BJ (cell line): ENCODE results near the gene CA5A. TPM values are rescaled to one million over a fixed set of nuclear protein-coding genes. Genes with fewer than 3 reads are reported as not detected.
A peak's percentile ranks its signal among the peaks of the same experiment; 100 is the strongest.
"Not testable (repeated sequence)": the region's sequence is repeated elsewhere in the genome, so short reads cannot be mapped to it uniquely, and the experiment has no call there.

Source experiments
- CTCF ChIA-PET: fragments of 350-600 bp; formaldehyde crosslinking; extraction: SDS; loops from one replicate; lab custom pipeline; 2021; ENCODE audit warnings: antibody characterized with exemption, inconsistent platforms; lab: Yijun Ruan, JAX
- POLR2A ChIA-PET: fragments of 300-600 bp; sonication (Branson Sonifier 250); formaldehyde crosslinking; extraction: SDS; loops from one replicate; lab custom pipeline; 2021; ENCODE audit warnings: antibody characterized with exemption; lab: Charles Lee
- DNase-seq: peaks from one replicate; pipeline ENCODE4 v3.0.0-alpha.2; 2011; ENCODE audit warnings: low read depth
- H3K27me3 ChIP-seq: 2 replicates; pipeline ENCODE4 v1.6.0; 2011; ENCODE audit warnings: low read length; ENCODE audit not compliant: control insufficient read depth, insufficient read depth
- H3K36me3 ChIP-seq: 2 replicates; pipeline ENCODE4 v1.5.1; 2011; ENCODE audit warnings: low read length; ENCODE audit not compliant: control insufficient read depth, insufficient read depth
- H3K4me3 ChIP-seq: 2 replicates; pipeline ENCODE4 v1.5.1; 2011; ENCODE audit warnings: low read depth, mild to moderate bottlenecking, control low read depth, low read length
- polyA plus RNA-seq: library from polyadenylated mRNA; depleted of rRNA; stranded (reverse); fragments of >200 nt; gene quantifications from 2 replicates; pipeline ENCODE4 v1.2.3, GENCODE V29; 2011
- TF ChIP-seq, protein P1 (sequence below): IDR thresholded peaks from 2 replicates; pipeline ENCODE4 v1.5.1; 2011; ENCODE audit warnings: low read depth, mild to moderate bottlenecking, control low read depth, inconsistent platforms, low read length, moderate library complexity; ENCODE audit not compliant: insufficient read depth

CA5A gene
- polyA plus RNA-seq, 1 experiment = not detected

GRCh38 chr16:87911106-87911763 is 25.1 kb downstream of the CA5A start:
- POLR2A ChIA-PET, H3K27me3 ChIP-seq, H3K4me3 ChIP-seq, H3K36me3 ChIP-seq: not testable (repeated sequence)
- peak; percentile 36 for DNase-seq
- CTCF ChIA-PET = interaction anchor here (1.6 to 3.6 kb wide), 5 partner anchors 40 to 141 kb away, joined by 4 to 39 read pairs (median 10); no protein-coding TSS in a partner anchor

- H3K27me3 ChIP-seq, DNase-seq, POLR2A ChIA-PET, H3K36me3 ChIP-seq, H3K4me3 ChIP-seq: not testable (repeated sequence)
- CTCF ChIA-PET = interaction anchor here (0.8 to 3.6 kb wide), 14 partner anchors 9 to 139 kb away, joined by 3 to 39 read pairs (median 4); no protein-coding TSS in a partner anchor
- TF ChIP-seq, protein P1, sequence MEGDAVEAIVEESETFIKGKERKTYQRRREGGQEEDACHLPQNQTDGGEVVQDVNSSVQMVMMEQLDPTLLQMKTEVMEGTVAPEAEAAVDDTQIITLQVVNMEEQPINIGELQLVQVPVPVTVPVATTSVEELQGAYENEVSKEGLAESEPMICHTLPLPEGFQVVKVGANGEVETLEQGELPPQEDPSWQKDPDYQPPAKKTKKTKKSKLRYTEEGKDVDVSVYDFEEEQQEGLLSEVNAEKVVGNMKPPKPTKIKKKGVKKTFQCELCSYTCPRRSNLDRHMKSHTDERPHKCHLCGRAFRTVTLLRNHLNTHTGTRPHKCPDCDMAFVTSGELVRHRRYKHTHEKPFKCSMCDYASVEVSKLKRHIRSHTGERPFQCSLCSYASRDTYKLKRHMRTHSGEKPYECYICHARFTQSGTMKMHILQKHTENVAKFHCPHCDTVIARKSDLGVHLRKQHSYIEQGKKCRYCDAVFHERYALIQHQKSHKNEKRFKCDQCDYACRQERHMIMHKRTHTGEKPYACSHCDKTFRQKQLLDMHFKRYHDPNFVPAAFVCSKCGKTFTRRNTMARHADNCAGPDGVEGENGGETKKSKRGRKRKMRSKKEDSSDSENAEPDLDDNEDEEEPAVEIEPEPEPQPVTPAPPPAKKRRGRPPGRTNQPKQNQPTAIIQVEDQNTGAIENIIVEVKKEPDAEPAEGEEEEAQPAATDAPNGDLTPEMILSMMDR = peak; percentile 92
Observed at GRCh38 chr16:87909203-87909935, 27.0 kb downstream of the CA5A start.

- POLR2A ChIA-PET, H3K27me3 ChIP-seq, H3K36me3 ChIP-seq, H3K4me3 ChIP-seq, DNase-seq: not testable (repeated sequence)
- CTCF ChIA-PET = interaction anchor here (0.6 to 3.6 kb wide), 8 partner anchors 10 to 605 kb away, joined by 3 to 39 read pairs (median 4); no protein-coding TSS in a partner anchor
Observed at GRCh38 chr16:87908101-87908500, 28.2 kb downstream of the CA5A start.

GRCh38 chr16:87905521-87905920 is 30.8 kb downstream of the CA5A start:
- H3K4me3 ChIP-seq, DNase-seq, H3K36me3 ChIP-seq, POLR2A ChIA-PET, H3K27me3 ChIP-seq: not testable (repeated sequence)
- CTCF ChIA-PET = interaction anchor here (0.9 to 2.4 kb wide), 5 partner anchors 33 to 126 kb away, joined by 4 to 16 read pairs (median 4); no protein-coding TSS in a partner anchor

GRCh38 chr16:87904963-87905362 is 31.4 kb downstream of the CA5A start:
- POLR2A ChIA-PET = not testable (repeated sequence)

GRCh38 chr16:87900489-87900888 is 35.8 kb downstream of the CA5A start:
- H3K27me3 ChIP-seq, POLR2A ChIA-PET, H3K4me3 ChIP-seq, DNase-seq, H3K36me3 ChIP-seq: not testable (repeated sequence)
- CTCF ChIA-PET = interaction anchor here (1.1 to 2.8 kb wide), 4 partner anchors 10 to 121 kb away, joined by 3 to 8 read pairs (median 6); no protein-coding TSS in a partner anchor

More at GRCh38 chr16:87904963-87905362, 31.4 kb downstream of the CA5A start:
- H3K36me3 ChIP-seq, DNase-seq, H3K27me3 ChIP-seq, H3K4me3 ChIP-seq: not testable (repeated sequence)
- CTCF ChIA-PET = interaction anchor here (1.8 to 2.4 kb wide), 2 partner anchors 55 to 126 kb away, joined by 6 to 16 read pairs; no protein-coding TSS in a partner anchor

DNA sequence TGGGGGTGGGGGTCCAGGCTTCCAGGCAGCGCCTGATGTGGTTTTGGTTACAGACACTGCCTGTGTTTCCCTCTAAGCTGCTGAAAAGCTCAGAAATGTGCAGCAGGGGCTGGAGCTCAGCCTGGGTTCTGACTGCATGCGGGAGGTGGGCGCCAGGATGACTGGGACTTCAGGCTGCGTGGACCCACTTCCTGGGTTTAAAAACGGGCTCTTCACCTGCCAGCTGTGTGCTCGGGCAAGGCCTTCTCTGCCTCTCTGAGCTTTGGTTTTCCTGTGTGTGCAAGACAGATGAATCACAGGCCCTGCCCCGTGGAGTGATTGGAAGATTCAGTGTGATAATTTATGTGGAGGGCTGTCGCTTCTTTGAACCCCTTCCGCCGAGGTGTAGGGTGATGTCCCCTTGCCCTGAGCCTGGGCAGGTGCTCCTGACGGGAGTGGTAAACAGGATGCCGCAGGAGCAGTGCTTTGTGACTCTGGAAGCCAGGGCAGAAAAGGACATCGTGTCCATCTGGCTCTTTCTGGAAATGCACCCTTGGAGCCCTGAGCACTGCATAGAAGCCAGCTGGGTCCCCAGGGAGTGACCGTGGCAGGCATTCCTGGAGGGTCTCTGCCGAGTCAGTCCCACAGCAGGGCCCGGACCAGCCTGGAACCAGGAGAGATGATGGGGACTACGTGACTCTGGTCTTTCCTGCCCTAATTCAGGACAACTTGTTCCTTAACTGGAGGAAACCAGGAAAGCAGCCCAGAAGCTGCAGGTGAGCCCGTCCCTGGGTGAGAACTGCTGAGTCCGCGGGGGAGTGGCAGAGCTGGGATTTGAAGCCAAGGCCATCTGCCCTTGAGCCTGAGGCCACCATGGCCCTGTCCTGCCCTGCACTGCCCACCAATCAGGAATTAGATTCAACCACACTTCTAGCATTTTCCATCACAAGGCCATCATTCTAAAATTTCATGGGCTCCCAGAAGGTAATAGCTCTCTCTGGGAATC is 38.5 kb downstream of the CA5A start:
- CTCF ChIA-PET = interaction anchor here (1.2 to 2.8 kb wide), 3 partner anchors 10 to 119 kb away, joined by 3 to 8 read pairs (median 5); no protein-coding TSS in a partner anchor
- no peak for DNase-seq
- TF ChIP-seq, protein P1 = no peak
- POLR2A ChIA-PET = no interaction called here
- Histone ChIP-seq H3K27me3 (no peaks in the 10 kb centered on the region), H3K36me3 (no peaks in the 10 kb centered on the region), H3K4me3 (no peak overlapping the region)

DNA sequence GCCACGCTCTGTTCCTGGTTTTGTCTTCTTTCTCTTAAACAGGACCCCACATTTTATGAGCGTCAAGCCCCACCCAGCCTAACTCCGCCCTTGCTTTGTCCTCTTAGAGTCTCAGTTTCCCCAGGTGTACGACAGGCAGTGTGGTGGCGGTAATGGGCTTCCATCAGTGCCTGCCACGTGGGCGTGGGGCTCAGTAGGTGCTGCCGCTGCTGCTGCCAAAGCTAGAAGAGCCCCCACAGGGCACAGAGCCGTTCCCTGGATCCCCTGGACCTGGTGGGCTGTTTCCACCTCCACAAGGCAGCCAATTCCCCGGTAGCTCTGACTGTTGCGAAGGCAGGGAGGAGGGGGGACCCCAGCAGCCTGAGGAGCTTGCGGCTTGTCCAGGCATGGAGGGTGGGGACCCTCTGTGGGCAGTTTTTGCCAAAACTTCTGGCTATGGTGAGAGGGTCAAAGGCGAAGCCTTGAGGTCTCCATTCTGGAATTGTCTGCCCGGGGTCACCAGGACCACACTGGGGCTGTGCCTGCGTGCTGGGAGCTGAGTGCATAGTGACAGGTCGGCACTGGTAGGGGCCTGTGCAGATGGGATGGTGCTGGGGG is 39.3 kb downstream of the CA5A start:
- DNase-seq, H3K27me3 ChIP-seq, H3K36me3 ChIP-seq, POLR2A ChIA-PET, H3K4me3 ChIP-seq: not testable (repeated sequence)
- CTCF ChIA-PET = interaction anchor here (1.5 kb wide), 1 partner anchor 11 kb away, joined by 5 read pairs; no protein-coding TSS in a partner anchor

- H3K4me3 ChIP-seq, H3K36me3 ChIP-seq, DNase-seq, POLR2A ChIA-PET, H3K27me3 ChIP-seq: not testable (repeated sequence)
- CTCF ChIA-PET = interaction anchor here (1.0 to 1.8 kb wide), 3 partner anchors 12 to 25 kb away, joined by 3 to 4 read pairs (median 4); no protein-coding TSS in a partner anchor
Observed at GRCh38 chr16:87896176-87896890, 40.0 kb downstream of the CA5A start.
